Ureter (tissue), 1 donor: ENCODE results near the gene PFKFB3. TPM values are rescaled to one million over a fixed set of nuclear protein-coding genes. Genes with fewer than 3 reads are reported as not detected.
A peak's percentile ranks its signal among the peaks of the same experiment; 100 is the strongest.
"Not testable (repeated sequence)": the region's sequence is repeated elsewhere in the genome, so short reads cannot be mapped to it uniquely, and the experiment has no call there.

Experiments
- DNase-seq: peaks from one replicate; pipeline ENCODE4 v3.0.0-alpha.2; 2020; ENCODE audit warnings: low spot score
- total RNA-seq: library from RNA; stranded (reverse); gene quantifications from one replicate; pipeline ENCODE4 v1.2.4, GENCODE V29; 2023
- donor health status: DM: yes; HTN: yes; CAD: no.

The PFKFB3 gene
- total RNA-seq, 1 donor from 2014 or later = 62.2 TPM

DNA sequence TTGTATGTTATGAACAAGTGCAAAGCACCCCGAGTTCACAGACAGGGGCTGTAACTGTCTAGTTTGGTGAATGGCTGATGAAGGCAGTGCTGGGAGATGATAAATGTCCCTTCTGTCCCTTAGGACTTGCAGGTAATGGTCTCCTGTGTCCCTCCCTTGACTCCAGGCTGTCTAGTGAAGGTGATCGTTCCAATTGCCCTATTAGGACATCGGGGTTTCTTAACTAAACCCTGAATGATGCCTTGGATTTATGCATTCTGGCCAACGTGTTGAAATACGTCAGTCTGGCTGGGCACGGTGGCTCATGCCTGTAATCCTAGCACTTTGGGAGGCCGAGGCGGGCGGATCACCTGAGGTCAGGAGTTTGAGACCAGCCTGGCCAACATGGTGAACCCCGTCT, 69.4 kb downstream of the PFKFB3 start:
- no peak for DNase-seq

DNA sequence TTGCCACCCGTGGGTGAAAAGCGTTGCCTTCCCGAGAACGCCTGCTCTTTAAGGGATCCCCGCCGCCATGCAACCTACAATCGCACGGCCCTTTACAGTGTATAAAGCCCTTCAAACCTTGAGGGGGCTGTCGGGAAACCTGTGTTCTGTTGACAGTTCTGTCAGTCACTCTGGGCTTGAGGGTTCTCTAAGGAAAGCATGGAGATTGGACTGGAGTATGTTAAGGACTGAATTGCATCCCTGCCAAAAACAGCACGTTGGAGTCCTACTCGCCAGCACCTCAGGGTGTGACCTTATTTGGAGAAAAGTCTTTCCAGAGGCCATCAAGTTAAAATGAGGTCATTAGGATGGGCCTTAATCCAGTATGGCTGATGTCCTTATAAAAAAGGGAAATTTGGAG, 70.6 kb downstream of the PFKFB3 start:
- DNase-seq = no peak

DNA sequence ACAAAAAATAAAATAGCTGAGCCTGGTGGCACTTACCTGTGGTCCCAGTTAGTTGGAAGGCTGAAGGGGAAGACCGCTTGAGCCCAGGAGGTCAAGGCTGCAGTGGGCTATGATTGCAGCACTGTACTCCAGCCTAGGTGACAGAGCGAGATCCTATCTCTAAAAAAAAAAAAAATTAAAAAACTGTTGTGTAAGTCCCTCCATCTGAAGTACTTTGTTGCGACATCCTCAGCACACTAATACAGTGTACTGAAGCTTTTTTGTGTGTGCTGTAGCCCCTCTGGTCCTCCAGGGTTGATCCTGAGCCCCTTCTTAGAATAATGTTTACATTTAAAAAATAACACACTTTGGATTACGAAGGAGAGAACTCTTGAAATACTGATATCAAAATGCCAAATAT, 71.3 kb downstream of the PFKFB3 start:
- no peak for DNase-seq

DNA sequence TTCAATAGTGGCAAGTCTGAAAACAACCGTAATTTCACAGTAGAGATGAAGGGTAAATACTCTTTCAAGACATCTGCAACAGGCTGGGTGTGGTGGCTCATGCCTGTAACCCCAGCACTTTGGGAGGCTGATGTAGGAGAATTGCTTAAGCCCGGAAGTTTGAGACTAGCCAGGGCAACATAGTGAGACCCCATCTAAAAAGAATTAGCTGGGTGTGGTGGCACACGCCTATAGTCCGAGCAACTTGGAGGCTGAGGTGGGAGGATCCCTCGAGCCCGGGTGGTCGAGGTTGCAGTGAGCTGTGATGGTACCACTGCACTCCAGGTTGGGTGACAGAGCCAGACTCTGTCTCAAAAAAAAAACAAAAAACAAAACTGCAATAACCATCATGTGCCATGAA, 71.8 kb downstream of the PFKFB3 start:
- no peak for DNase-seq

DNA sequence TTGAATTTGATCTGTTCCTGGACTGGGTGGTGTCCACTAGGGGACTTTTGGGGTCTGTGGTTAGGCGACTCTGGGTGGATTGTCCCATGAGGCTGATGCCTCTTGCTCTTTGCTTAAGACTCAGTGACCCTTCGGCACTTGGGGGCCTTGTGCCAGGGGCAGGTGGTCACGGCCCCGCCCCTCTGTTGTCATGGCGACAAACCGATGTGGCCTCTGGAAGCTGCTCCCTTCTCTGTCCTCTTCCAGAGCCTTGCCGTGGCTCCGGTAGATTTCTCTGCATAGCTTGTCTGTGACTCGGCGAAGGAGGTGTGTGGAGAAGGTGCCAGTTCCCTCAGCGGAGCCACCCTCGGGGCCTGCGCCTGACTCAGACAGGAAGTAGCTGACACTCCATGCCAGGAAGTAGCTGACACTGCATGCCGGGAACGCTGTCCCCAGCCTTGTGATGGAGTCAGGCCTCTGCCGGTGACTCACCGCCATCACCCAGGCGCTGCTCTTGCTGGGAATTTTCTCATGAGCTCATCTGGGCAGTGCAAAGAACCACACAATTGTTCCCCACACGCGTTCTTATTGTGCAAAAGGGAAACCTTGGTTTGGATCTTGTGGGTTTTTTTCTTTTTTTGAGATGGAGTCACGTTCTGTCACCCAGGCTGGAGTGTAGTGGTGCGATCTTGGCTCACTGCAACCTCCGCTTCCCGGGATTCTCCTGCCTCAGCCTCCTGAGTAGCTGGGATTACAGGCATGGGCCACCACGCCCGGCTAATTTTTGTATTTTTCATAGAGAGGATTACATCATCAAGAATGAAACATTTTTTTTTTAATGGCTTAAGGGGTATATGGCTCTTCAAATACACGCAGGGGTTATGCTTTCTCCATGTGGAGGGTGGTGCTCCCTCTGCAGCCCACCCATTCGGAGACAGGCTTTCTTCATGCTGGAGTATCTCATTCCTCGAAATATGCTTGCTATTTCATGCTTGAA, 72.6 kb downstream of the PFKFB3 start:
- peak; percentile 92 for DNase-seq

DNA sequence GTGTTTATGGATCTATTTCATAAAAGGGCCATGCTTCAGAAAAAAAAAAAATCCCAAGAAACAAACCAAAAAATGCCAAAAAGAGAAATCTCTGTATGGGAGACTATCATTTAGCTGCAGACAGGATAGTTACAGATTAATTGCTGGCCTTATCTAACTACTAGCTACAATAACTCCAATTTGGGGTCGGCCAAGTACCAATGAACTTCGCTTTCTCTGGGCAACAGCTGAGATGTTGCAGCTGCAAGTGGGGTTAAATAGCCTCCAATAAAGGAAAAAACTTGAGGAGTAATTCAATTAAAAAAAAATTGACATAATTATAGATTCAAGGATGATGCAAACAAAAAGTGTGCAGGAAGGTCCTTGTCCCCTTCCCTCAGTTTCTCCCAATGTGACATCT, 73.6 kb downstream of the PFKFB3 start:
- DNase-seq = no peak

DNA sequence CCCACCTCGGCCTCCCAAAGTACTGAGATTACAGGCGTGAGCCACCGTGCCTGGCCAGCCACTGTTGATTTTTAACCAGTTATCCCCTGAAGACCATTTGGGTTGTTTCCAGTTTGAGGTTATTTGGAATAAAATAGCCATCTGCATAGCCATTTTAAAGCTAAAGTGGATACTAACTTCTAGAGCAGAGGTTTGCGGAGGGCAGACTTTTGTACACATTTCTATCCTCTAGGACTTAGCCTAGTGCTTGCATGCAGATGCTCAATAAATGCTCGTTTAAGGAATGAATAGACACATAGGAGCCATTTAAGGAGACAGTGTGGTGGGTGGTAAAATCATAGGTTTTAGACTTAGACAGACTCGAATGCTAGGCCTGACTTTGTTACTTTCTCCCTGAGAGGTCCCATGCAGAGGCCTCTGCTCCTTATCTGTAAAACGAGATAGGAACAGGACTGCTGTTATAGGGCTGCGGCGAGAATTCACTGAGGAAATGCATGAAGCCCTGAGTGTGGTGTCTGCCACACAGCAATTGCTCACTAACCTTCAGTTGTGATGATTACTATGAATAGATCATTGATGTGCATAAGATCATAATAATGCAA, 75.9 kb downstream of the PFKFB3 start:
- DNase-seq = no peak

DNA sequence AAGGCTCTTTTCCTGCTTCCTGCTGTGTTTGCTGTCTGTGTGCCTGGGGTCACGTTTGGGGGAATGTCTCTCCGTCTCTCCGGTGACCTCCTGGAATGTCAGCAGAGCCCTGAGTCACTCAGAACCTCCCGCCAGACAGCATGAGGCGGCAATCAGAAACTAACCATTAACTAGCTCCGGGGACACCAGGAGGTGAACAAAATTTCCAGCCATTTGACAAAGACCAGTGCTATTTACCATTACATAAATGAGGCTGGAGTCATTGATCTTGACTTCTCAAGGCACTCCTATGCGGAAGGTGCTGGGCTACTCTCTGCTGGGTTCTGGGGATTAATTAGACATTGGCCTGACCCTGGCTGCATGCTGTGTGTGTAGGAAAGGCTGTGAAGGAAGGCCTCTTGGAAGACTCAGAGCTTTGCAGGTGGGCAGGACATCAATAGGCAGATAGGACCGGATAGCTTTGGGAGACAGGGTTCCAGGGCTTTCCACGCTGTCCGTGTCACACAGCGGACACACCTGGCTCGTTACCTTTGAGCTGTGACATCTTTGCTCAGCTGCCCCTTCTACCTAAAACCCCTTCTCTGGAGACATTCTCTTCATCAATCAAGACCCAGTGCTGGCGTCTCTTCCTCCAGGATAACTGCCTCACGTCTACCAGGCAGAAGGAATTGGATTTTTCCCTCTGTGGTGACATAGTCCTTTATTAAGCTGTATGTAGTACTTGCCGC, 77.0 kb downstream of the PFKFB3 start:
- no peak for DNase-seq

DNA sequence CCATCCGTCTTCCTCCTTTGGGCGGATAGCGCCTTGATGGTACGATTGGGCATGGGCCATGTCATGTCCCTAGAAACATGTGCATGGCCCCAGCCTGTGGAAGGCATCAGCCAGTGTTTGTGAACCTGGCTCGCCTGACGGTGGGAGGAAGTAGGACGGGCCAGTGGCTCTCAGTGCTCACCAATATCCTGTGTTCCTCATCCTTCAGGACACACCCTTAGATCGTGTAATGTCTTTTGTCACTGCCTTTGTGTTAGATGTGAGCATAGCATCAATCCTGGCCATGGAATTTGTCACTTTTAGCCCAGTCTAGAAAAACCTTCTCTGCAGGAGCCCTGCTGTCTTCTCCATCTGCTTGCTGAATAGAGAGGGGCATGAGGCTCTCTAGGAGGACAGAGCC, 77.6 kb downstream of the PFKFB3 start:
- DNase-seq = no peak

DNA sequence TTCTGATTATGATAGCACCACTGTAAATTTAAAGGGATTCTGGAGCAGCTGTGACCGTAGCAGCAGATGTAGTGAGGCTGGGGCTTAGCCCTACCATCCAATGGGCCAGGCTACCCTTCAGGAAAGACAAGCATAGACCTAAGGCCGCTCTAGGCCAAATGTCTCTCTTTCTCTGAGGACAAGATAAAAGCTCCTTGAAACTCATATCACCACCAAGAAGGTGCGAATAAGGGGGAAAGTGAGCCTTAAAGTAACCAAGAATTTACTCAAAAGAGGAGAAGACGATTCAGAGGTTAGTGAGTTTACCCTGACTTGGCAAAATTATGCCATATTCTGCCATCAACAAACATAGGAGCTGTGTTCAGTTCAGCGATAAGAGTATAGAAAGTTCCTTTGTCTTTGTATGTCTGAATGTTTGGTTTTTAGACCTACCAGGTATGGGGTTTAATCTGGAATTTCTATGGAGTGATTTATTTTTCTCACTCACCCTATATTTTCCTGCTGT, 79.8 kb downstream of the PFKFB3 start:
- no peak for DNase-seq

DNA sequence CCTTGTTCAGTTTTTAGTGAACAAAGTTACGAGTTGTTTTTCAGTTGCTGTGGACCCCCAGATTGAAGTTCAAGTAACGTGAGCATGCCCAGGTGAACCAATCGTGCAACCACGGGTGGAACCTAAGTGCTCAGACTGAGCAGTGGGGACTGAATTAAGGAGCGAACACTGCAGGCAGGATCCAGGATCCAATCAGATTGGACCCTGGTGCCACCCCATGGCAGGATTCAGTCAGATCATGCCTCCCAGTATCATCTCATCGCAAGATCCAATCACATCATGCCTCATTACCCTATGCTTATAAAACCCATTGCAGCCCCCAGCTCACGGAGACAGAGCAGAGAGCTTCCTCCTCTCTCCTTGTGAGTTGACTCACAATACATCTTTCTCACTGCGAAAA, 80.9 kb downstream of the PFKFB3 start:
- DNase-seq = no peak

DNA sequence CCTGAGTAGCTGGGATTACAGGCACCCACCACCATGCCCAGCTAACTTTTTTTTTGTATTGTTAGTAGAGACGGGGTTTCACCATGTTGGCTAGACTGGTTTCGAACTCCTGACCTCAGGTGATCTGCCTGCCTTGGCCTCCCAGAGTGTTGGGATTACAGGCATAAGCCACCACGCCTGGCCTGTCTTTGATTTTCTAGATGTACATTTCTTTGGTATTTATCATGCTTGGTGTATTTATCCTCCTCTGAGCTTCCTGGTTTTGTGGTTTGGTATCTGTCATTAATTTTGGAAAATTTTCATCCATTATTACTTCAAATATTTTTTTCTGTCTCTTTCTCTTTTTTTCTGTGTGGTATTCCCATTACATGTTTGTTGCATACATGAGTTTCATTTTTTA, 87.9 kb downstream of the PFKFB3 start:
- not testable (repeated sequence) for DNase-seq

DNA sequence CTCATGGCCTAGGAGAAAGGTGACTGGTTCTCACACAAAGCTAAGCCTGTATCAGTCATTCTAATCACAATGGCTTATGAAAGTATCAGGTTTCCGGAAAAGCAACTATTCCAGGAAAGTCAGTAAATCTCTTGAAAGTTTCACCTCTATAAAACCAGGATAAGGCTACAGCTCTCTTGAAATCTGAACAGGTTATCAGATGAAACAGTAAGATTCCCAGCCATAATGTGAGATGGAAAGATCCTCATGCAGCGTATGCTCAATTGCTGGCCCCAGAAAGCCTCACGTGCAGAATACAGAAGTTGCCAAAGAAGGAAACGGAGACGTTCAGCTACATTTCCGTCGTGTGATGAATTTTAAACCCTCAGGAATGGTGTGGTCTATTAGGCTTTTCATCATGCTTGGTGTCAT, 90.0 kb downstream of the PFKFB3 start:
- no peak for DNase-seq

DNA sequence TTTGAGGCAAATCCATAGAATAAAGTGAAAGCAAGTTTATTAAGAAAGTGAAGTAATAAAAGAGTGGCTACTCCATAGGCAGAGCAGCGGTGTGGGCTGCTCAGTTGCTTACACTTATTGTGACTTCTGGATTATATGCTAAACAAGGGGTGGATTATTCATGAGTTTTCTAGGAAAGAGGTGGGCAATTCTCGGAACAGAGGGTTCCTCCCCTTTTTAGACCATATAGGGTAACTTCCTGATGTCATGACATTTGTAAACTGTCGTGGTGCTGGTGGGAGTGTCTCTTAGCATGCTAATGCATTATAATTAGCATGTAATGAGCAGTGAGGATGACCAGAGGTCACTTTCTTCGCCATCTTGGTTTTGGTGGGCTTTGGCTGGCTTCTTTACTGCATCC, 93.7 kb downstream of the PFKFB3 start:
- not testable (repeated sequence) for DNase-seq

DNA sequence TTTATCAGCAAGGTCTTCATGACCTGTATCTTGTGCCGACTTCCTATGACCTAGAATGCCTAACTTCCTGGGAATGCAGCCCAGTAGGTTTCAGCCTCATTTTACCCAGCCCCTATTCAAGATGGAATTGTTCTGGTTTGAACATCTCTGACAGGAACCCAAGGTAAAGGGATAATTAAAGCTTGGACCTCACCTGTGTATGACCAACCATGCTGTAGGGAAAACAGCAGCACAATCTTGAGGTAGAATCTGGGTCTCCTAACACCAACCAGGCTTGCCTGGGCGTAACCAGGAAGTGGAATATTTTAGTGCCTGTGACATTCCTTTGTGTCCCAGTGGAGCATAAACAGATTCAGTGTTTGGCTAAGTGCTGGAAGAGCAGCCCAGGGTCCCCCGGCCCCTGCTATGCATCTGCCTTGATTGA, 94.1 kb downstream of the PFKFB3 start:
- no peak for DNase-seq

DNA sequence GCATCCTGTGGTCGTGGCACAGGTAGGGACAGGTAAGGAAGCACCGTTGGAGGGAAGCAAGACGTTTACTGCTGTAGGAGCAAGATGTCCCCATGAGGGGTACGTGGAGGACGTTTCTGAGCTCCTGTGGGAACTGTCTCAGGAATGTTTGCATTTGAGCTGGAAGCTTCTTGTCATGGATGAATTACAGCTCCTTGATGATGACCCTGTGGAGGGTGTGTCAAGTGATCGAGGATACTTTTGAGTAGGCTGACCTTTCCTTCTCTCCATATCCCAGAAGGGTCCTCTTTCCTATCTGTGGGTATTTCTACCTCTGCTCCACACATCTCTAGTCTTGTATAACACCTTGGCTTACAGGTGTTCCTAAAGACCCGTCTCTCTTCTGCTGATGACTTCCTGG, 94.8 kb downstream of the PFKFB3 start:
- no peak for DNase-seq

DNA sequence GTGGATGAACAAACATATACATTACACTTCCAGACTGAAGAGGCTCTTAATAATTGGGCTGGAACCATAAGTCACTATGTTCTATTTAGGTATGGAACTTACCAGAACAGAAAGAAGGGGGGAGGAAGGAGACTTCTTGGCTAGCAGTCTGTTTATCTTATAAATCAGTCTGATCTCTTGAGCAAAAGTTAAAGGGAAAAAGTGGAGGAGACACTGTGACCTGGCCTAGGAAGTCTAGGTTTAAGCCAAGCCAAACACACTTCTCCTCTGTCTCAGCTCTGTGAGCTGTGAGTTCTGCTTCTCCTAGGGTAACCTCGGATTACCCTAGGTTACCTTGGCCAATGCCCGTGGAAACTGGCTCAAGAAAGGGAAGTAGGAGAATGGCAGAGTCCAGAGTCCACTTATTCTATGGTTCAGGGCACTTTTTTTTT, 95.2 kb downstream of the PFKFB3 start:
- DNase-seq = no peak

DNA sequence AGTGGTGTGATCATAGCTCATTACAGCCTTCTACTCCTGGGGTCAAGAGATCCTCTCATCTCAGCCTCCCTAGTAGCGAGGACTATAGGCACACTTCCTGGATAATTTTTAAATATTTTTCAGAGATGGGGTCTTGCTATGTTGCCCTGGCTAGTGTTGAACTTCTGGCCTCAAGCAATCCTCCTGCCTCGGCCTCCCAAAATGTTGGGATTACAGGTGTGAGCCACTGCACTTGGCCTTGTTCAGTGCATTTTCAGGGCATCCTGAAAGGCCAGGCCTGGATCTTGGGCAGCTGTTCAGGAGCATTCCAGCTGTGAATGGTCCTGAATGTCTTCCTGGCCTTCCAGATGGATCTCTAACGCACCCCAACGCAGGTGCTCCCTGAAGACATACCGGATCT, 95.7 kb downstream of the PFKFB3 start:
- no peak for DNase-seq

DNA sequence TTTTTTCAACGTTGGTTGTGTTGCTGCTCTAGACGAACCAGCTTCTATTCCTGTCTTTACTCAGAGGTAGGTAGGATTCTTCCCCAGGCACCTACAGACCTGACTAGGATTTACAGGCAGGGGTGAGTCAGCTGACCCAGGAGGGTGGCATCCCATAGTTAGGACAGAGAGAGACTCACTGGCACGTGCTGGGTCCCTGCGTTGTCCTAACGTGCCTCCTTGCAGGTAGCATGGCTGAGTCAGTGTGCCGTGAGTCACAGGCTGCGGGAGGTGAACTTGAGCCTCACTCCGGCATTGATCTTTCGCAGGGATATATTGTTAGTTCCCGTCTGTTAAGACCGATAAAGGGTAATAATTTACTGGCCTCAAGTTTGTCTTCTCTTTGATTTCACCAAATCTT, 96.5 kb downstream of the PFKFB3 start:
- peak; percentile 86 for DNase-seq

DNA sequence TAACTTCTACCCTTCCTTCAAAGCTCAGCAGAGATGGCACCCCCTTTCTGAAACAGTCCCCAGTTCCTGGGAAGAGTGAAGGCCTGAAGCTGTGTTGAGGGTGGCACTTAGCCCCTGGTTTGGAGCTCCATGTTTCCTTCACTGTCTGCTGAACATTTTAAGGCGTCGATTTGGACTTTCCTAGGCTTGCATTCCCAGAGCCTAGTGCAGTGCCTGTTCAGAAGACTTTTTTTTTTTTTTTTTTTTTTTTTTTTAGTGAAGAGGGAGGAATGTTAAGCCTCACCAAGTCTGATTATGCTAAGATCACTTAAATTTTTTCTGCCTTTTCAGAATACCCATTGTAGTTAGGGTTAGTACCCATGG, 97.0 kb downstream of the PFKFB3 start:
- no peak for DNase-seq

DNA sequence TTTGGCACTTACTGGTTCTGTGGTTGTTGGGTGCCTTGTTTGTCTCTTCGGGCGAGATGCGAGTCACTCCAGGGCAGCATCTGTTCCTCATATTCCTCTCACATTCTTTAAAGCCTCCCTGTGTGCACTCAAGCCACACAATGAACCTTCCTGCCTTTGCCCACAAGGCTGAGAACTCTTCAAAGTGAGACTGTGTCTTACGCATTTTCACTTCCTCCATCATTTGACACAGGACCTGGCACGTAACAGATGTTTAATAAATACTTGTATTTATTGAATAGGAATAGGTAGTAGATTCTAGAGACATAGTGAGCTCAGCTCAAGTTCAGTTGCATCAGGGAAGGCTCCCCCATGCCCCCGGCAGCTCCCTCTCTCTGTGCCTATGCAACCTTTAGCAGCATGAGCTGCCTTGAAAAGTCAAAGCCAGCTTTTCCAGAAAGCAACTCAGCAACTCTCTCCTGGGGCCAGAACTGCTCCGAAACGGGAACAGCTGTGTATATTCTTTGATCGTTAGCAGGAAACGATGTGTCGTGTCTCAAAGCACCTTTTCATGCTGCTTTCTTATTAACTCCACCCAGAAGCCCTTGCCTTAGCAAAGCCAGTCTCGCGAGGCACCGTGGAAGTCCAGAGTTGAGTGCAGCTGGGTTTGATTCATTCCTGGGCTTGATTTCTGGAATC, 97.5 kb downstream of the PFKFB3 start:
- DNase-seq = no peak
